Limb (tissue), 2 donors: Measurements from ENCODE around the gene CALU.

Source experiments
- DNase-seq, 2 donors: peaks; one replicate each; pipeline ENCODE4 v3.0.0-alpha.2; 2016; ENCODE audit errors: extremely low spot score in 2 of 2

Gene CALU

GRCh38 chr7:128747327-128748079 lies 8.3 kb downstream of the CALU start:
- DNase-seq: no peak

- DNase-seq: no peak
Observed at GRCh38 chr7:128752251-128752650, 13.1 kb downstream of the CALU start.

GRCh38 chr7:128755075-128755818 lies 16.1 kb downstream of the CALU start:
- no peak for DNase-seq

DNA sequence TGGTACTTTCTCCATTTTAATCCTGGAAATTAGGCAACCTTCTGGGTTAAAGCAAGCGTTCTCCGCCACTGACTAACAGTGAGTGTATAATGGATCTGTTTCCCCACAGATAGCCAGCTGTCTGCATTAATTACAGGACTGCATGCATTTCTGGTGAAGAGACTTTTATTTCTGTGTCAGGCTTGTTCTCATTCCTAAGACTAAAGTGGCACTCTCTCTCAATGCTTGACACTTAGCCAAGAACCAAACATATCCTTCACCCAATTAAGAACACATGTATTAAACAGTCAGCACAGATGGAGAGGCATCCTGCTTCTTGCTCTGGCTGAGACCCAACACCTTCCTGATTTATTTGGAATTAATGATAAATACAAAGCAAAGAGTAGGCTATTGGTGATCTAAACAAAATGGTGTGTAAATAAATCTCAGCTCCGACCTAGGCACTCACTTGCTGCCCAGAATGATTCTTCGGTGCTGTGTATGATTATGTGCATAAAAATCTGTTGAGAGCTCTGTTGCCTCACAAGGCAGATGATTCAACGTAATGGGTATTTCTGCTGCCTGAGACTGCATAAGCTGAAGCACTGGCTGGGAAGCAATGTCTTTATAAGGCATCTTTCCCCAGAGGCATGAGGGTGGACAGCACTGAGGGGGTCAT lies 16.8 kb downstream of the CALU start:
- peak in 1 of 2 donors; percentile 46 for DNase-seq

GRCh38 chr7:128757203-128757602 lies 18.0 kb downstream of the CALU start:
- DNase-seq: no peak

- no peak for DNase-seq
Observed at GRCh38 chr7:128758553-128758952, 19.4 kb downstream of the CALU start.

DNA sequence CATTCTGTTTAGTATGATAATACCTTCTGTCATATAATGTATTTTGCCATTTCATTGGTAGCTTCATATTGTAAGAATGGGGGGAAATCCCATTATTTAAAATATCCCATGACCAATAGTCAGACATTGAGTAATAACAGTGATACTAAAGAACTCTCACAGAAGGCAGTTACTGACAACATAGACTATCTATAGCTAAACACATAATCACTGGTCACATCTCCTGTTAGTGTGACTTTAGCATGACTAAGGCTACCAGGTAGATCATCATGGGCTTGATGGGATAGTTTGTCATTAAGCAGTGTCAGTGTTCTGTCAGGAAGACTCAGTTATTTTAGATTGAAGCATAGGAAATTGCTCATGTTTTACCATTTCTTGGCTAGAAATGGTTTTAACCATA lies 20.1 kb downstream of the CALU start:
- DNase-seq: no peak

DNA sequence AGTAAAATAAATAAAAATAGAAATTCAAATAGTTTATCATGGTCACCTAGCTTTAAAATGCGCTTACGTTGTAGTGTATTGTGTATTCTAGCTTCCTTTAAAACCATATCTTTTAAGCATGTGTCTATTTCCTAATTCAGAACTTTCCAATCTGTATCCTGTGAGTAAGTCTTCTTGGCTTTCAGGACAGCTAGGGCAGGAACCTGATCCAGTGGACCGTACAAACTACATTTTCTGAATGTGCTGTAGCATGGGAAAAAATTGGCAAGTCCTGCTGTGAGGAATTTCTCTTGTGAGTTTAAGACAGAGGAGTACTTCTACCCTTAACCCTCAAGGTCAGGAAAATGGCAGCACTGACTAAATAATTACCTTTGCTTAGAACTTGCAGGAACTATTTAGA lies 24.4 kb downstream of the CALU start:
- DNase-seq: no peak

- no peak for DNase-seq
Observed at GRCh38 chr7:128767475-128768110, 28.4 kb downstream of the CALU start.

GRCh38 chr7:128770233-128770632 lies 31.1 kb downstream of the CALU start:
- DNase-seq: no peak

DNA sequence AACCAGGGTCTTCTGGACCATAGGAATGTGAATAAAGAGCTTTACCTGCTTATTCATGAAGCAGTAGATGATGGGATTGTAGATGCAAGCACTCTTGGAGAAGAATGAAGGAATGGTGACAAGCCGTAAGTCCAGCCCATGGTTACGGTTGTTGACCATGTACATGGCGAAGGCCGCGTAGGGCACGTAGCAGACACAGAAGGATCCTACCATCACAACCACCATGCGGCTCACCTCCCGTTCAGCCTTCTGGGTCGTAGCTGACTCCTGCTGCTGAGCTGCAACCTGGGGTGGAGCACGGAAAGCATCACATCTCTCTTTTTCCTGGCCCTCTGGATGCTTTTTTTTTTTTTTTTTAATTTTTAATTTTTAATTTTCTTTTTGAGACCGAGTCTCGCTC lies 34.4 kb downstream of the CALU start:
- no peak for DNase-seq

GRCh38 chr7:128774029-128774689 lies 35.0 kb downstream of the CALU start:
- no peak for DNase-seq

DNA sequence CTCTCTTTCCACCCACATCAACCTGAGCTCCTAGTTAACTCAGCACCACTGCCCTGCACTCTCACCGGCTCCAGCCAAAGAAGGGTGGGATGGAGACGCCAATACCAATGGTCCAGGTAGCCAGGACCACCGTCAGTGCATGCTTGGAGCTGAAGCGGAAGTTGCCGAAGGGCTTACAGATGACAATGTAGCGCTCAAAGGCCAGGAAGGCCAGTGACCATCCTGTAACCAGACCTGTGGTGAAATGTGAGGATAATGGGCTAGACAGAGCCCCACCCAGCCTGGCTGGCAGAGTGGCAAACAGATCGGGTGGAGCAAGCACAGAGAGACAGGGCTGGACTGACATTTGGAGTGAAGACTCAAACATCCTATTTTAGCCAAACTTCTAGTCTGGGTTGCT lies 35.8 kb downstream of the CALU start:
- no peak for DNase-seq

DNA sequence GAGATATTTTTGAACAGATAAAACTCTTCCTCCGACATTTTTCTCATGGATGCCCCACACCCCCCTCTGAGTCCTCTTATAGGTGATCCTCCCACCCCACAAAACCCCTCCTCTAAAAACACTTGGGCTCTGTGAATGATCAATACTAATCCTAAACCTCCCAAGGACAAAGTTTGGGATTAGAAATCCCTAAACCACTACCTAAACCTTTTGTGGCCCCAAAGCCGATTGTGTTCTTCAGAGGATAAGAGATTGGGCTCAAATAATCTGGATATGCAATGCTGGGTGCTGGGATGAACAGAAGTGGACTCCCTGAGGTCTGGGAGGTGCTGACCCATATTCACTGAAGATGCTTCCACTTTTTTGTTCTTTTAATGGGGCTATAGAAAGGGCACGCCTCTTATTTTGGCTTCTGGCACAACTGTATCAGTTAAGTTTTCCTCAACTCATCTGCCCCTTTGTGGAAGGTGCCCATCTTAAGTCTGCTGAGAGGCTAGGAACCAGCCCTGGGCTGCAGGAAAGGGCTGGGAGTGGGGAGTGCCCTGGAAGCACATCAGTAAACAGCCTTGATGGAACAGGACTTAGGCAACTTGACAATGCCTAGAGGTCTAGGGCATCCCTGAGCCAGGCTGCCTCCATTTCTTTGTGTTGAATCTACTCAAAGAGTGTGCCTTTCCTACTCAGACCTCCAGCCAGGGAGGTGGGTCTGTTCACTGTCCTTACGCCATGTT lies 36.8 kb downstream of the CALU start, which contains the start of gene OPN1SW:
OPN1SW (minus strand) TSS at position 51 of the 731 bp plus-strand sequence; CDS start at position 38, 13 bp downstream.
- DNase-seq: no peak

- DNase-seq: no peak
Observed at GRCh38 chr7:128777156-128778123, 38.3 kb downstream of the CALU start.

DNA sequence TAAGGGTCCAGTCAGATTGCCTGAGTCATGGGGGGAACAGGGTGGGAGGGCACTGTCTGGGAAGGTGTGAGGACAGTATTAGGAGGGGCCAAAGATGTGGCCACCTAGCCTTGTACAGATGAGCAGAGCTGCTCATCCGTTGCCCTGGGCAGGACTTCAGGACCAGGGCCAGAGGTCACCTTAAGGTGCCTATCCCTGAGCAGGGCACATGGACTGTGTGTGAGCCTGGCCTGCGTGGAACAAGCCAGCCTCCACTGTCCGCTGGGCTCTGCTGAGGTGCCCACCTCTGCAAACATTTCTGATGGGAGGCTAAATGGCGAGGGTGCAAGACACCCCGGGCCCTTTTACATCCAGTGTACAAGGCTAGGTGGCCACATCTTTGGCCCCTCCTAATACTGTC lies 39.8 kb downstream of the CALU start:
- DNase-seq: no peak

DNA sequence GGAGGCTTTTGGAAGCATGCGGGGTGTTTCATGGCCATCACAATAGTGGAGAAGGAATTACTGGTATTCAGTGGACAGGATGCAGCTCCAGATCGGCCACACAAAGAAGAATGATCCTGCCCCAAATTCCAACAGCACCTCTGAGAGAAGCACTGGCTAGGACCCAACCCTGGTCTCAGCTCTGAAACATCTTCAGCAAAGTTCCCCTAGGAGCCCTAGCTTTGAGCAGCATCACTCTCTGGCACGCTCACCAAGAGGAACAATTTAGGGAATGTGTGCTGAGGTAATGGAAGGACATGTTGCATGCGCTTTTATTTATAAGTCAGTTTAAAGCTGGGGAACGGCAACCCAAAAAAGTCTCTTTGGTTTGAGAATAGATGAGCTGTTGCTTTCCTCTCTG lies 42.0 kb downstream of the CALU start:
- DNase-seq: peak in 1 of 2 donors; percentile 55

DNA sequence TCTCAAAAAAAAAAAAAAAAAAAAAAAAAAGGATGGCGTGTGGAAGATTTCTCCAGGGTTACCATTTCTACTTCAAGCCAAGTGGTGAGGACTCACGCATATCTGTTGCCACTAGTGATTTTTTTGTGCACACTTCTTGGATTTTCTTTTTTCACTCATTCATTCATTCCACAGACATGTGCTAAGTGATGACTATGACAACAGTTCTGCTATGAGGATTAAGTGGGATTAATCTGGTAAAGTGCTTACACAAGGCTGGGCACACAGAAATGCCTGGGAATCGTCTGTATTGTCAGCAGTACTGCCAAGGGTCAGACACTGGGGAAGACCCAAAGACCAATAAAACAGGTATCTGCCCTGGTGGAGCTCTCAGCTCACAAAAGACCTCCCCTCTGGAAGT lies 42.7 kb downstream of the CALU start:
- no peak for DNase-seq

DNA sequence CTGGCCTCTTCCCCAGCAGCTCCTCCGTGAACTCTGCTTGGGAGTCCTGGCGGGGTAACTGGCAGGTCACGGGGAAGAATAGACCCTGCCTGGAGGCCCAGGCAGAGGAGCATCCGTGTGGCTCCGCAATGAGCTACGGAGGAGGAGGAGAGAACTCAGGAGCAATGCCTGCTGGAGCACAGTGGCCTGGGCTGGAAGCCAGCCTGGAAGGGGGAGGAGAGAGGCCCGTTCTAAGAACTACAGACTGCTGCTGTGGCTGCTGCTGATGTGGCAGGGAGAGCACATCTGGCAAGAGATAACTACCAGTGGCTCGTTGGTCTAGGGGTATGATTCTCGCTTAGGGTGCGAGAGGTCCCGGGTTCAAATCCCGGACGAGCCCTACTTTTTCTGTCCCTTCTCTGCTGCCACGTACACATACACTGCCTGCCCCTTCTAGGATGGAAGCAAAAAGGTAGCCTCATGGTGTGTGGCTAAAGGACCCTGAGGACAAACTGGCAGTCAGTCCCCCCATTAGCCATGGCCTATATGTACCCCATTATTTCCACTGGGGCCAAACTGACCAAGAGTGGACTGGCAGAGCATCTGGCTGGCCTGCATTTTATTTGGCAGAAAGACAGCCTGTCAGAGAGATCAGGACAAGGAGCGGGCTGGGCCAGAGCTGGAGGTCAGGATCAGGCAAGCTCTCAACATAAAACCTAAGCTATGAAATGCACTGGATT lies 44.1 kb downstream of the CALU start:
- peak; percentile 85 to 86 for DNase-seq
